IMR-90 (cell line): ENCODE results near the gene HSFX3. TPM values are rescaled to one million over a fixed set of nuclear protein-coding genes. Genes with fewer than 3 reads are reported as not detected.

ENCODE experiments used
- ATAC-seq: fragments of 200-7000 bp; cut with Tn5 transposase; 2 replicates; pipeline ENCODE4 v1.9.1; 2020; ENCODE audit warnings: low read depth, mild to moderate bottlenecking, moderate library complexity
- BruUV-seq: library from RNA; stranded (reverse); fragments of 400-500 nt; replicated peaks from 2 replicates; lab custom pipeline; 2021; lab: Mats Ljungman, UMichigan
- CTCF ChIA-PET: fragments of 300-600 bp; formaldehyde crosslinking; extraction: SDS; loops from one replicate; lab custom pipeline; 2021; ENCODE audit warnings: antibody characterized with exemption; lab: Yijun Ruan, JAX
- POLR2A ChIA-PET: fragments of 300-600 bp; sonication (Branson Sonifier 250); formaldehyde crosslinking; loops from one replicate; lab custom pipeline; 2022; ENCODE audit warnings: antibody characterized with exemption; ENCODE audit not compliant: unreplicated experiment; lab: Charles Lee
- DNase-seq: peaks from one replicate; pipeline ENCODE4 v3.0.0; 2013
- H2AFZ ChIP-seq: replicated peaks from 2 replicates; pipeline ENCODE3; 2013; ENCODE audit warnings: low read length, mild to moderate bottlenecking; ENCODE audit not compliant: poor library complexity
- H2AK5ac ChIP-seq: 2 replicates; pipeline ENCODE4 v1.6.1; 2013; ENCODE audit warnings: low read depth, low read length, inconsistent platforms
- H2AK9ac ChIP-seq: replicated peaks from 2 replicates; pipeline ENCODE3; 2013; ENCODE audit warnings: mild to moderate bottlenecking, low read depth, low read length, moderate library complexity; ENCODE audit not compliant: poor library complexity
- H2BK120ac ChIP-seq: 2 replicates; pipeline ENCODE4 v1.6.1; 2013; ENCODE audit warnings: low read depth, low read length, inconsistent platforms
- H2BK15ac ChIP-seq: 3 replicates; pipeline ENCODE4 v1.6.1; 2013; ENCODE audit warnings: low read depth, low read length, inconsistent platforms
- H2BK20ac ChIP-seq: 2 replicates; pipeline ENCODE4 v1.6.1; 2013; ENCODE audit warnings: low read depth, mild to moderate bottlenecking, inconsistent platforms, low read length, moderate library complexity
- H2BK5ac ChIP-seq: 2 replicates; pipeline ENCODE4 v1.6.1; 2013; ENCODE audit warnings: mild to moderate bottlenecking, low read depth, low read length, inconsistent platforms; ENCODE audit not compliant: poor library complexity, severe bottlenecking
- H3K14ac ChIP-seq: replicated peaks from 2 replicates; pipeline ENCODE4 v1.6.1; 2013; ENCODE audit warnings: low read depth, low read length, inconsistent platforms
- H3K18ac ChIP-seq: 2 replicates; pipeline ENCODE4 v1.6.1; 2013; ENCODE audit warnings: low read depth, low read length, control low read depth
- H3K23ac ChIP-seq: 2 replicates; pipeline ENCODE4 v1.6.1; 2013; ENCODE audit warnings: low read depth, low read length, inconsistent platforms
- H3K27ac ChIP-seq: 2 replicates; pipeline ENCODE4 v1.5.1; 2013; ENCODE audit warnings: mild to moderate bottlenecking, control low read depth, low read length; ENCODE audit not compliant: insufficient read depth
- H3K27me3 ChIP-seq: 2 replicates; pipeline ENCODE4 v1.6.1; 2013; ENCODE audit warnings: low read length; ENCODE audit not compliant: control insufficient read depth, insufficient read depth
- H3K36me3 ChIP-seq: 2 replicates; pipeline ENCODE4 v1.6.1; 2013; ENCODE audit warnings: low read length, mixed read lengths; ENCODE audit not compliant: control insufficient read depth, insufficient read depth
- H3K4ac ChIP-seq: 2 replicates; pipeline ENCODE4 v1.6.1; 2013; ENCODE audit warnings: low read depth, low read length, inconsistent platforms
- H3K4me1 ChIP-seq: 2 replicates; pipeline ENCODE4 v1.6.1; 2013; ENCODE audit warnings: low read length, mixed read lengths; ENCODE audit not compliant: control insufficient read depth, insufficient read depth
- H3K4me2 ChIP-seq: 2 replicates; pipeline ENCODE4 v1.6.1; 2013; ENCODE audit warnings: low read depth, mild to moderate bottlenecking, control low read depth, low read length, moderate library complexity
- H3K4me3 ChIP-seq: 2 replicates; pipeline ENCODE4 v1.5.1; 2013; ENCODE audit warnings: low read depth, mild to moderate bottlenecking, control low read depth, low read length, moderate library complexity; ENCODE audit not compliant: insufficient read depth
- H3K56ac ChIP-seq: 2 replicates; pipeline ENCODE4 v1.6.1; 2013; ENCODE audit warnings: low read length, inconsistent platforms; ENCODE audit not compliant: insufficient read depth; ENCODE audit errors: extremely low read depth
- H3K79me1 ChIP-seq, 2 experiments: 2 replicates each; pipeline ENCODE4 v1.6.1; 2013; ENCODE audit warnings: low read length in 2 of 2, inconsistent platforms in 1 of 2, low read depth in 1 of 2
- H3K9ac ChIP-seq: 2 replicates; pipeline ENCODE4 v1.6.1; 2013; ENCODE audit warnings: low read depth, low read length, control low read depth
- H3K9me1 ChIP-seq: 2 replicates; pipeline ENCODE4 v1.6.1; 2013; ENCODE audit warnings: low read length, inconsistent platforms; ENCODE audit not compliant: insufficient read depth
- H3K9me3 ChIP-seq: 2 replicates; pipeline ENCODE4 v1.6.1; 2013; ENCODE audit warnings: low read length; ENCODE audit not compliant: control insufficient read depth, insufficient read depth
- H4K20me1 ChIP-seq: 2 replicates; pipeline ENCODE4 v1.6.1; 2013; ENCODE audit warnings: low read length, inconsistent platforms; ENCODE audit not compliant: insufficient read depth
- H4K5ac ChIP-seq: 2 replicates; pipeline ENCODE4 v1.6.1; 2013; ENCODE audit warnings: mild to moderate bottlenecking, low read depth, low read length, control low read depth
- H4K8ac ChIP-seq, 2 experiments: 2 replicates each; pipeline ENCODE4 v1.6.1; 2013; ENCODE audit warnings: low read depth in 2 of 2, low read length in 2 of 2, control low read depth in 1 of 2, inconsistent platforms in 1 of 2
- H4K91ac ChIP-seq: 2 replicates; pipeline ENCODE4 v1.6.1; 2013; ENCODE audit warnings: low read depth, low read length, inconsistent platforms; ENCODE audit not compliant: insufficient read depth
- BHLHE40 ChIP-seq: fragments of 150-350 bp; IDR thresholded peaks from 2 replicates; pipeline ENCODE4 v1.6.1; 2016; ENCODE audit warnings: mild to moderate bottlenecking, low read depth, low read length
- CEBPB ChIP-seq: IDR thresholded peaks from 2 replicates; pipeline ENCODE4 v1.6.1; 2012; ENCODE audit warnings: low read depth, low read length, improper control_type of control experiment
- CHD1 ChIP-seq: IDR thresholded peaks from 2 replicates; pipeline ENCODE4 v1.6.1; 2012; ENCODE audit warnings: low read depth, low read length, improper control_type of control experiment
- FOS ChIP-seq: fragments of 150-350 bp; IDR thresholded peaks from 2 replicates; pipeline ENCODE4 v1.6.1; 2016; ENCODE audit warnings: low read depth, low read length
- MAFK ChIP-seq: IDR thresholded peaks from 2 replicates; pipeline ENCODE4 v1.6.1; 2012; ENCODE audit warnings: low read depth, low read length, improper control_type of control experiment
- MAZ ChIP-seq: IDR thresholded peaks from 2 replicates; pipeline ENCODE4 v1.6.1; 2012; ENCODE audit warnings: low read depth, mild to moderate bottlenecking, low read length, improper control_type of control experiment, moderate library complexity, borderline replicate concordance
- MXI1 ChIP-seq: IDR thresholded peaks from 2 replicates; pipeline ENCODE4 v1.6.1; 2012; ENCODE audit warnings: low read depth, mild to moderate bottlenecking, low read length, moderate library complexity, borderline replicate concordance
- NFE2L2 ChIP-seq: fragments of 150-350 bp; IDR thresholded peaks from 2 replicates; pipeline ENCODE4 v1.6.1; 2016; ENCODE audit warnings: low read depth, mild to moderate bottlenecking, low read length
- POLR2A ChIP-seq: IDR thresholded peaks from 2 replicates; pipeline ENCODE4 v1.6.1; 2012; ENCODE audit warnings: mild to moderate bottlenecking, low read depth, low read length
- RAD21 ChIP-seq: IDR thresholded peaks from 2 replicates; pipeline ENCODE4 v1.6.1; 2012; ENCODE audit warnings: low read length, improper control_type of control experiment
- RCOR1 ChIP-seq: IDR thresholded peaks from 2 replicates; pipeline ENCODE4 v1.6.1; 2012; ENCODE audit warnings: mild to moderate bottlenecking, low read length, improper control_type of control experiment; ENCODE audit not compliant: insufficient replicate concordance
- RFX5 ChIP-seq: IDR thresholded peaks from 2 replicates; pipeline ENCODE4 v1.8.0; 2012; ENCODE audit warnings: low read depth, mild to moderate bottlenecking, low read length, moderate library complexity
- SMC3 ChIP-seq: fragments of 150-350 bp; IDR thresholded peaks from 2 replicates; pipeline ENCODE4 v1.6.1; 2016; ENCODE audit warnings: low read depth, mild to moderate bottlenecking, antibody characterized with exemption, low read length, moderate library complexity
- WGBS, 2 experiments: methylation state at CpG; one replicate each; pipeline versions ENCODE4 v1.1.5 to v1.1.7; 2013; ENCODE audit warnings: missing lambda C conversion rate in 2 of 2; ENCODE audit not compliant: insufficient read length in 1 of 2; ENCODE audit errors: extremely low coverage in 2 of 2; 5-methylcytosine and 5-hydroxymethylcytosine counted together
- dilution Hi-C: fragments of 300-500 bp; cut with HindIII; formaldehyde crosslinking; loops from one replicate; pipeline ENCODE4 v1.14.3; 2018; ENCODE audit warnings: low sequenced_read_pairs; ENCODE audit not compliant: unreplicated experiment
- in situ Hi-C: fragments of 300-500 bp; cut with MboI; formaldehyde crosslinking; loops from 3 replicates; pipeline ENCODE4 v1.14.3; 2019; ENCODE audit warnings: low sequenced_read_pairs, inconsistent platforms, mixed read lengths
- intact Hi-C: fragments of 100-400 bp; cut with micrococcal nuclease; formaldehyde crosslinking; loops from 2 replicates; pipeline ENCODE4 v1.10.0; 2022
- polyA plus RNA-seq, 3 experiments: library from polyadenylated mRNA; depleted of rRNA; stranded (reverse); fragments of >200 nt; gene quantifications; 2 replicates each; pipeline ENCODE4 v1.2.3, GENCODE V29; 2012; ENCODE audit warnings: low replicate concordance in 1 of 3
- total RNA-seq: library from RNA; depleted of rRNA; stranded (reverse); fragments of >200 nt; gene quantifications from 2 replicates; pipeline ENCODE4 v1.2.3, GENCODE V29; 2012
- TF ChIP-seq, protein P1 (sequence below): fragments of 150-350 bp; IDR thresholded peaks from 2 replicates; pipeline ENCODE4 v1.6.1; 2017; ENCODE audit warnings: mild to moderate bottlenecking, antibody characterized with exemption, low read length, low read depth
- TF ChIP-seq, protein P2 (sequence below): fragments of 150-350 bp; IDR thresholded peaks from 2 replicates; pipeline ENCODE4 v1.6.1; 2016; ENCODE audit warnings: low read depth, mild to moderate bottlenecking, low read length, moderate library complexity, borderline replicate concordance
- TF ChIP-seq, protein P3 (sequence below): conservative IDR thresholded peaks from 2 replicates; pipeline ENCODE4 v1.5.1; 2012; ENCODE audit warnings: mild to moderate bottlenecking, low read depth, low read length, improper control_type of control experiment

The HSFX3 gene
- total and polyA plus RNA-seq, 2 of the 4 experiments (the other 2 are of a cell fraction), result not detected

DNA sequence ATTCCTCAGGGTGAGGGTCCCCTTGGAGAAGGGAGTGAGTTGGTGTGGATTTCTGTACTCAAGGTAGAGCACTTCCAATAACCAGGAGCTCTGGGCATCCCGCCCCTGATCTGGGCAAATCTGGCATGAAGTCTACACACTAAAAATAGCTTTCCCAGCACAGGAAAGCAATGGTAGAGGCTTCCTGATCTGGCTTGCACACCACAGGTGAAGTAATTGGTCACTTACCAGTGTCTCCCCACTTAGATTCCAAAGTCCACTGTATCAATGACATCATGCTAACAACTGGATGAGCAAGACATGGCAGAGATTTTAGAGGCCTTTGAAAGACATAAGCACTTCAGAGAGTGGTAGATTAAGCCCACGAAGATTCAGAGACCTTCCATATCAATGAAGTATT lies 26.8 kb downstream of the HSFX3 start:
- Histone ChIP-seq H3K9me1 (no peaks in the 10 kb centered on the region), H4K5ac (no peak overlapping the region), H4K20me1 (no peaks in the 10 kb centered on the region), H3K56ac (no peak overlapping the region), H3K18ac (no peak overlapping the region), H3K36me3 (no peaks in the 10 kb centered on the region), H3K23ac (no peak overlapping the region), H3K9me3 (no peaks in the 10 kb centered on the region), H3K79me1 (no peaks in the 10 kb centered on the region), H4K8ac (no peak overlapping the region), H3K9ac (no peak overlapping the region), H2BK20ac (no peak overlapping the region), H3K4me3 (no peak overlapping the region), H3K4me2 (no peak overlapping the region), H3K14ac (no peak overlapping the region), H4K91ac (no peak overlapping the region), H3K27me3 (peaks cover 6% of the 10 kb centered on the region), H3K4me1 (no peaks in the 10 kb centered on the region; the same call in 1 of the 2 replicates), H2AK5ac (no peak overlapping the region), H2AK9ac (no peak overlapping the region), H2BK120ac (no peak overlapping the region), H3K4ac (no peak overlapping the region), H3K27ac (no peak overlapping the region), H2BK5ac (no peak overlapping the region), H2AFZ (no peak overlapping the region), H2BK15ac (no peak overlapping the region)
- no TSS peak for BruUV-seq
- WGBS, 2 experiments, result no CpG with 5 or more reads among the region's 2 CpGs
- no peak for TF ChIP-seq CEBPB
- TF ChIP-seq RAD21, result no peak
- no peak for TF ChIP-seq NFE2L2
- TF ChIP-seq RCOR1, result no peak
- TF ChIP-seq, protein P1, sequence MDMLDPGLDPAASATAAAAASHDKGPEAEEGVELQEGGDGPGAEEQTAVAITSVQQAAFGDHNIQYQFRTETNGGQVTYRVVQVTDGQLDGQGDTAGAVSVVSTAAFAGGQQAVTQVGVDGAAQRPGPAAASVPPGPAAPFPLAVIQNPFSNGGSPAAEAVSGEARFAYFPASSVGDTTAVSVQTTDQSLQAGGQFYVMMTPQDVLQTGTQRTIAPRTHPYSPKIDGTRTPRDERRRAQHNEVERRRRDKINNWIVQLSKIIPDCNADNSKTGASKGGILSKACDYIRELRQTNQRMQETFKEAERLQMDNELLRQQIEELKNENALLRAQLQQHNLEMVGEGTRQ, result no peak
- TF ChIP-seq SMC3, result no peak
- TF ChIP-seq MAFK, result no peak
- no peak for TF ChIP-seq FOS
- no peak for TF ChIP-seq BHLHE40
- no peak for TF ChIP-seq MXI1
- TF ChIP-seq, protein P2, sequence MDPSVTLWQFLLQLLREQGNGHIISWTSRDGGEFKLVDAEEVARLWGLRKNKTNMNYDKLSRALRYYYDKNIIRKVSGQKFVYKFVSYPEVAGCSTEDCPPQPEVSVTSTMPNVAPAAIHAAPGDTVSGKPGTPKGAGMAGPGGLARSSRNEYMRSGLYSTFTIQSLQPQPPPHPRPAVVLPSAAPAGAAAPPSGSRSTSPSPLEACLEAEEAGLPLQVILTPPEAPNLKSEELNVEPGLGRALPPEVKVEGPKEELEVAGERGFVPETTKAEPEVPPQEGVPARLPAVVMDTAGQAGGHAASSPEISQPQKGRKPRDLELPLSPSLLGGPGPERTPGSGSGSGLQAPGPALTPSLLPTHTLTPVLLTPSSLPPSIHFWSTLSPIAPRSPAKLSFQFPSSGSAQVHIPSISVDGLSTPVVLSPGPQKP, result no peak
- no peak for TF ChIP-seq POLR2A
- no peak for TF ChIP-seq MAZ
- no peak for TF ChIP-seq CHD1
- TF ChIP-seq, protein P3, sequence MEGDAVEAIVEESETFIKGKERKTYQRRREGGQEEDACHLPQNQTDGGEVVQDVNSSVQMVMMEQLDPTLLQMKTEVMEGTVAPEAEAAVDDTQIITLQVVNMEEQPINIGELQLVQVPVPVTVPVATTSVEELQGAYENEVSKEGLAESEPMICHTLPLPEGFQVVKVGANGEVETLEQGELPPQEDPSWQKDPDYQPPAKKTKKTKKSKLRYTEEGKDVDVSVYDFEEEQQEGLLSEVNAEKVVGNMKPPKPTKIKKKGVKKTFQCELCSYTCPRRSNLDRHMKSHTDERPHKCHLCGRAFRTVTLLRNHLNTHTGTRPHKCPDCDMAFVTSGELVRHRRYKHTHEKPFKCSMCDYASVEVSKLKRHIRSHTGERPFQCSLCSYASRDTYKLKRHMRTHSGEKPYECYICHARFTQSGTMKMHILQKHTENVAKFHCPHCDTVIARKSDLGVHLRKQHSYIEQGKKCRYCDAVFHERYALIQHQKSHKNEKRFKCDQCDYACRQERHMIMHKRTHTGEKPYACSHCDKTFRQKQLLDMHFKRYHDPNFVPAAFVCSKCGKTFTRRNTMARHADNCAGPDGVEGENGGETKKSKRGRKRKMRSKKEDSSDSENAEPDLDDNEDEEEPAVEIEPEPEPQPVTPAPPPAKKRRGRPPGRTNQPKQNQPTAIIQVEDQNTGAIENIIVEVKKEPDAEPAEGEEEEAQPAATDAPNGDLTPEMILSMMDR, result no peak
- no peak for TF ChIP-seq RFX5
- ChIA-PET POLR2A (no interaction called here), CTCF (interaction anchor here (1.9 kb wide), 1 partner anchor 11 kb away, joined by 8 read pairs; no protein-coding TSS in a partner anchor)
- ATAC-seq, result no peak
- dilution Hi-C loops (no loop called here), in situ Hi-C loops (loop anchor here (25.0 kb wide), 1 partner anchor 1214 kb away; no protein-coding TSS in a partner anchor), intact Hi-C loops (no loop called here)
- DNase-seq, result no peak
